Measurements from ENCODE around the gene RSPH6A.

GRCh38 chr19:45814851-45815480 lies at the start of gene RSPH6A:
- no peak for TF ChIP-seq CTCF (IDR thresholded peaks at IDR 0.05)
- TF ChIP-seq POLR2A (IDR thresholded peaks at IDR 0.05) = no peak
- no peak for TF ChIP-seq POLR2AphosphoS5 (IDR thresholded peaks at IDR 0.05)
- no peak for TF ChIP-seq EP300 (IDR thresholded peaks at IDR 0.05)

All from upper lobe of left lung (tissue), 4 donors.